Endothelial cell of umbilical vein (primary cell): ENCODE results near the gene SLC52A1. TPM values are rescaled to one million over a fixed set of nuclear protein-coding genes. Genes with fewer than 3 reads are reported as not detected.

Experiments used
- BruUV-seq: library from RNA; stranded (reverse); fragments of 400-500 nt; replicated peaks from 2 replicates; lab custom pipeline; 2021; lab: Mats Ljungman, UMichigan
- CTCF ChIA-PET: fragments of 300-600, 350-600 bp; sonication (Branson Sonifier 250); formaldehyde crosslinking; loops from one replicate; lab custom pipeline; 2021; ENCODE audit warnings: antibody characterized with exemption, inconsistent platforms; lab: Charles Lee
- POLR2A ChIA-PET: fragments of 300-600, 350-600 bp; sonication (Branson Sonifier 250); formaldehyde crosslinking; loops from one replicate; lab custom pipeline; 2021; ENCODE audit warnings: antibody characterized with exemption, inconsistent platforms; lab: Charles Lee
- DNase-seq: peaks from one replicate; pipeline ENCODE4 v3.0.0-alpha.2; 2011; ENCODE audit warnings: low read depth, low spot score
- FAIRE-seq: peaks from 2 replicates; lab custom pipeline; 2011; peaks lifted over from hg19 to GRCh38; lab: Jason Lieb, UNC
- H2AFZ ChIP-seq: 2 replicates; pipeline ENCODE4 v1.6.0; 2012; ENCODE audit warnings: low read depth, low read length, control low read depth, inconsistent platforms
- H3K27ac ChIP-seq: 2 replicates; pipeline ENCODE4 v1.5.1; 2011; ENCODE audit warnings: low read depth, mild to moderate bottlenecking, control low read depth, low read length, moderate library complexity; ENCODE audit not compliant: insufficient read depth
- H3K27me3 ChIP-seq, 2 experiments: 2 replicates each; pipeline versions ENCODE4 v1.6.0 to v1.6.1; 2011; ENCODE audit warnings: low read length in 2 of 2, mixed read lengths in 1 of 2; ENCODE audit not compliant: control insufficient read depth in 2 of 2, insufficient read depth in 2 of 2
- H3K36me3 ChIP-seq, 2 experiments: 2 replicates in 1 of 2; 3 replicates in 1 of 2; pipeline ENCODE4 v1.5.1; 2011; ENCODE audit warnings: low read length in 2 of 2, mild to moderate bottlenecking in 1 of 2, moderate library complexity in 1 of 2; ENCODE audit not compliant: control insufficient read depth in 2 of 2, insufficient read depth in 2 of 2; ENCODE audit errors: extremely low read depth in 1 of 2
- H3K4me1 ChIP-seq: 3 replicates; pipeline ENCODE4 v1.5.1; 2011; ENCODE audit warnings: mild to moderate bottlenecking, low read length; ENCODE audit not compliant: control insufficient read depth, insufficient read depth; ENCODE audit errors: extremely low read depth
- H3K4me2 ChIP-seq: 2 replicates; pipeline ENCODE4 v1.6.1; 2011; ENCODE audit warnings: low read length, control low read depth, mixed read lengths; ENCODE audit not compliant: insufficient read depth
- H3K4me3 ChIP-seq, 3 experiments: fragments of 200-600 bp in 1 of 3; sonication (generic), shearing (Covaris generic) in 1 of 3; replicated peaks in 1 of 3; 2 replicates each; pipeline ENCODE4 v1.5.1; 2011 to 2016; ENCODE audit warnings: control low read depth in 3 of 3, low read length in 3 of 3, mild to moderate bottlenecking in 2 of 3, inconsistent platforms in 1 of 3, low read depth in 1 of 3, moderate library complexity in 1 of 3; ENCODE audit not compliant: insufficient read depth in 1 of 3
- H3K79me2 ChIP-seq: 2 replicates; pipeline ENCODE4 v1.6.0; 2012; ENCODE audit warnings: low read length, inconsistent platforms; ENCODE audit not compliant: control insufficient read depth, insufficient read depth
- H3K9ac ChIP-seq: replicated peaks from 2 replicates; pipeline ENCODE3; 2011; ENCODE audit warnings: low read length, control low read depth; ENCODE audit not compliant: insufficient read depth; ENCODE audit errors: extremely low read depth
- H3K9me1 ChIP-seq: replicated peaks from 3 replicates; pipeline ENCODE4 v1.6.0; 2011; ENCODE audit warnings: mild to moderate bottlenecking, low read length; ENCODE audit not compliant: control insufficient read depth, insufficient read depth; ENCODE audit errors: extremely low read depth
- H3K9me3 ChIP-seq: replicated peaks from 2 replicates; pipeline ENCODE4 v1.5.1; 2012; ENCODE audit warnings: low read length, inconsistent platforms; ENCODE audit not compliant: control insufficient read depth, insufficient read depth
- H4K20me1 ChIP-seq: replicated peaks from 2 replicates; pipeline ENCODE3; 2011; ENCODE audit warnings: mild to moderate bottlenecking, low read length; ENCODE audit not compliant: control insufficient read depth, insufficient read depth; ENCODE audit errors: extremely low read depth
- EZH2 ChIP-seq: IDR thresholded peaks from 2 replicates; pipeline ENCODE4 v1.6.1; 2012; ENCODE audit warnings: borderline replicate concordance, low read depth, mild to moderate bottlenecking, moderate library complexity, low read length, inconsistent platforms; ENCODE audit not compliant: severe bottlenecking
- FOS ChIP-seq: IDR thresholded peaks from 2 replicates; pipeline ENCODE4 v1.6.1; 2011; ENCODE audit warnings: mild to moderate bottlenecking, low read length, moderate library complexity, borderline replicate concordance; ENCODE audit not compliant: insufficient read depth
- GATA2 ChIP-seq: IDR thresholded peaks from 2 replicates; pipeline ENCODE4 v1.7.0; 2011; ENCODE audit warnings: low read depth, mild to moderate bottlenecking, moderate library complexity, mixed read lengths, low read length; ENCODE audit not compliant: insufficient read length, insufficient read depth
- JUN ChIP-seq: IDR thresholded peaks from 2 replicates; pipeline ENCODE4 v1.6.1; 2011; ENCODE audit warnings: borderline replicate concordance, low read depth; ENCODE audit not compliant: insufficient read length, insufficient read depth
- MAX ChIP-seq: IDR thresholded peaks from 2 replicates; pipeline ENCODE4 v1.6.1; 2011; ENCODE audit not compliant: insufficient read depth, insufficient read length
- MYC ChIP-seq: IDR thresholded peaks from one replicate; pipeline ENCODE4 v1.6.1; 2011; ENCODE audit warnings: mild to moderate bottlenecking, low read depth, low read length
- POLR2A ChIP-seq: IDR thresholded peaks from 2 replicates; pipeline ENCODE4 v1.6.1; 2012; ENCODE audit warnings: low read depth, mild to moderate bottlenecking, control low read depth, low read length
- POLR2AphosphoS5 ChIP-seq: IDR thresholded peaks from 2 replicates; pipeline ENCODE4 v1.6.1; 2012; ENCODE audit warnings: low read depth, mild to moderate bottlenecking, control low read depth, low read length, moderate library complexity; ENCODE audit not compliant: insufficient read depth
- dilution Hi-C: fragments of 300-500 bp; cut with MboI; formaldehyde crosslinking; loops from one replicate; pipeline ENCODE4 v1.15.0; 2019; ENCODE audit warnings: low sequenced_read_pairs; ENCODE audit not compliant: extremely low pct_ligation_motif_present
- intact Hi-C: fragments of 100-400 bp; cut with micrococcal nuclease; formaldehyde crosslinking; loops from one replicate; pipeline ENCODE4 v1.10.0; 2022
- polyA plus RNA-seq, 4 experiments: library from polyadenylated mRNA; depleted of rRNA in 3 of 4; stranded (reverse) in 3 of 4; unstranded in 1 of 4; fragments of >200 nt; gene quantifications; 2 replicates each; pipeline versions ENCODE4 v1.2.1 to v1.2.3, GENCODE V29; 2011 to 2012; ENCODE audit warnings: missing spikeins in 1 of 4
- total RNA-seq: library from RNA; stranded (reverse); gene quantifications from 2 replicates; pipeline ENCODE4 v1.2.3, GENCODE V29; 2021
- TF ChIP-seq, protein P1 (sequence below), 2 donors: IDR thresholded peaks; 1 replicate in 1 of 2; 2 replicates in 1 of 2; pipeline ENCODE4 v1.5.1; 2011; ENCODE audit warnings: low read length in 2 of 2, mild to moderate bottlenecking in 2 of 2, moderate library complexity in 2 of 2, control low read depth in 1 of 2, inconsistent platforms in 1 of 2, low read depth in 1 of 2; ENCODE audit not compliant: insufficient read depth in 1 of 2; ENCODE audit errors: extremely low read depth in 1 of 2

Gene SLC52A1
- total and polyA plus RNA-seq, 2 donors (not counting 3 experiments of a cell fraction or from before 2014, with no cell fraction given), result 0.04 TPM; not detected in 1

DNA sequence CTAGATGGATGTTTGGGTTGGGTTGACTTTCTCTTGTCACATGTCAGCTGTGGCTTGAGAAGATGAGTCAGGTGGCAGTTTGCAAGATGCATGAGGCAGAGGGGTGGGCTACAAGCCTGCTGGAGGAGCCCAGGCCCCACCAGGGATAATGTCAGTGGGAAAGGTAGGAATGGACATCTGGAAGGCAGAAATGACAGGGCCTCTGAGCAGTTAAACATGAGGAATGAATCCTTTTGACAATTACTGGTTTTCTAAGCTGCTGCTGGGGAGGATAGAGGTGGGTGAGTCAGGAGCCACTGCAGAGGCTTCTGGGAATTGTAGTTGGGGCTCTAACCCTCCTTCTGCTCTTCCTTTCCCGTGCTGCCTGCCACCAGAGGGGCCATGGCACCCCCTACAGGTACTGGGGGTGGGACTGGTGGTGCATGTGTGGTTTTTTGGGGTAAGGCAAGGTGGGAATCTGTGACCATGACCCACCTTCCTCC lies 15.7 kb downstream of the SLC52A1 start:
- no peak for FAIRE-seq
- no peak overlapping the region for H2AFZ ChIP-seq
- CTCF ChIA-PET, result interaction anchor here (1.0 to 1.8 kb wide), 5 partner anchors 9 to 110 kb away, joined by 3 to 7 read pairs (median 4); partner anchors contain the start of gene CAMTA2

DNA sequence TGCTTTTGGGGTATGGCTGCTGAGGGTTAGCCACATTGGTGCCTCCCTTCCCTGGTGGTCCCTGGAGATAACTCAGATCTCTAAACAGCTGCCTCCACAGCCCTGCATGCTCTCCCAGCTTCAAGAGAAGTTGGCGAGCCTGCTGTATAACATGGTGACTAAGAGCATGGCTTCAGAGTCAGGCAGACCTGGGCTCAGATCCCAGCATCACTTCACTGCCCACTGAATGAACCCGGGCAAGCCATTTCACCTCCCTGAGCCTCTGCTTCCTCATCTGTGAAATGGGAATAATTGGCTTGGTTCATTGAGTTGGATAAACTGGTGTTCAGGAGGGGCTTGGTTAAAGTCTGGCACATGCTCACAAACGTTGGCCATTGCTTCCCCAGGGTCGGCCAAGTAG lies 20.9 kb downstream of the SLC52A1 start:
- FAIRE-seq (no peak), DNase-seq (no peak)
- Histone ChIP-seq H3K27ac (no peak overlapping the region), H3K4me2 (no peak overlapping the region), H3K79me2 (no peaks in the 10 kb centered on the region), H3K9ac (no peak overlapping the region), H3K4me3 (no peak overlapping the region), H2AFZ (no peak overlapping the region), H3K4me1 (peaks cover 9% of the 10 kb centered on the region), H3K9me3 (no peaks in the 10 kb centered on the region), H3K36me3 (peaks cover 4 to 46% of the 10 kb centered on the region in 2 experiments), H4K20me1 (no peaks in the 10 kb centered on the region), H3K27me3 (no peaks in the 10 kb centered on the region), H3K9me1 (no peaks in the 10 kb centered on the region)
- intact Hi-C loops (no loop called here), dilution Hi-C loops (no loop called here)
- ChIA-PET POLR2A (no interaction called here), CTCF (no interaction called here)
- no TSS peak for BruUV-seq
- no peak for TF ChIP-seq GATA2
- TF ChIP-seq EZH2, result no peak
- no peak for TF ChIP-seq JUN
- TF ChIP-seq, protein P1, sequence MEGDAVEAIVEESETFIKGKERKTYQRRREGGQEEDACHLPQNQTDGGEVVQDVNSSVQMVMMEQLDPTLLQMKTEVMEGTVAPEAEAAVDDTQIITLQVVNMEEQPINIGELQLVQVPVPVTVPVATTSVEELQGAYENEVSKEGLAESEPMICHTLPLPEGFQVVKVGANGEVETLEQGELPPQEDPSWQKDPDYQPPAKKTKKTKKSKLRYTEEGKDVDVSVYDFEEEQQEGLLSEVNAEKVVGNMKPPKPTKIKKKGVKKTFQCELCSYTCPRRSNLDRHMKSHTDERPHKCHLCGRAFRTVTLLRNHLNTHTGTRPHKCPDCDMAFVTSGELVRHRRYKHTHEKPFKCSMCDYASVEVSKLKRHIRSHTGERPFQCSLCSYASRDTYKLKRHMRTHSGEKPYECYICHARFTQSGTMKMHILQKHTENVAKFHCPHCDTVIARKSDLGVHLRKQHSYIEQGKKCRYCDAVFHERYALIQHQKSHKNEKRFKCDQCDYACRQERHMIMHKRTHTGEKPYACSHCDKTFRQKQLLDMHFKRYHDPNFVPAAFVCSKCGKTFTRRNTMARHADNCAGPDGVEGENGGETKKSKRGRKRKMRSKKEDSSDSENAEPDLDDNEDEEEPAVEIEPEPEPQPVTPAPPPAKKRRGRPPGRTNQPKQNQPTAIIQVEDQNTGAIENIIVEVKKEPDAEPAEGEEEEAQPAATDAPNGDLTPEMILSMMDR (IDR thresholded peaks at IDR 0.05; ENCODE audit: extremely low read depth in 1 of 2, insufficient read depth in 1 of 2, low read depth in 1 of 2, low read length in 2 of 2), result no peak
- TF ChIP-seq POLR2AphosphoS5, result no peak
- TF ChIP-seq FOS, result no peak
- TF ChIP-seq POLR2A, result no peak
- no peak for TF ChIP-seq MYC
- no peak for TF ChIP-seq MAX

More for the DNA sequence above, 15.7 kb downstream of the SLC52A1 start:
- H3K4me1 ChIP-seq, result no peaks in the 10 kb centered on the region
- no peaks in the 10 kb centered on the region for H3K27me3 ChIP-seq
- H4K20me1 ChIP-seq, result no peaks in the 10 kb centered on the region
- DNase-seq, result no peak
- H3K27ac ChIP-seq, result no peak overlapping the region
- no peaks in the 10 kb centered on the region for H3K79me2 ChIP-seq
- no peak overlapping the region for H3K4me3 ChIP-seq
- peaks cover 10 to 54% of the 10 kb centered on the region in 2 experiments for H3K36me3 ChIP-seq
- POLR2A ChIA-PET, result no interaction called here
- H3K9ac ChIP-seq, result no peak overlapping the region
- TF ChIP-seq GATA2 (no peak), FOS (no peak)
- BruUV-seq, result no TSS peak
- H3K4me2 ChIP-seq, result no peak overlapping the region
- dilution Hi-C loops, result no loop called here
- no peaks in the 10 kb centered on the region for H3K9me3 ChIP-seq
- intact Hi-C loops, result no loop called here
- H3K9me1 ChIP-seq, result no peaks in the 10 kb centered on the region
